ENCODE data around the gene PALM.

Gene PALM

GRCh38 chr19:708154-709143 lies at the start of gene PALM:
Gene PALM (plus strand): TSS chr19:708935. CDS start chr19:709147, 212 bp downstream.
- CTCF ChIA-PET = interaction anchor here (0.6 to 1.3 kb wide), 4 partner anchors 8 to 124 kb away, joined by 3 to 5 read pairs (median 3); no protein-coding TSS in a partner anchor

GRCh38 chr19:660793-661426 lies 47.8 kb upstream of the PALM start:
- POLR2A ChIA-PET (ENCODE audit: low non-redundant PET) = no interaction called here

More at GRCh38 chr19:708154-709143, at the start of gene PALM:
- no peak for DNase-seq (ENCODE audit: low spot score)
- TF ChIP-seq CTCF (conservative IDR thresholded peaks at IDR 0.05; ENCODE audit: low read depth) = peak; percentile 26; the same call in 1 of the 2 replicates
- H3K27ac ChIP-seq = peak within 1 kb of the TSS; percentile 73
- POLR2A ChIA-PET (ENCODE audit: low non-redundant PET) = no interaction called here

GRCh38 chr19:661427-662196 lies 47.1 kb upstream of the PALM start:
- peak; percentile 31 for DNase-seq (ENCODE audit: low spot score)

More at GRCh38 chr19:660793-661426, 47.8 kb upstream of the PALM start:
- DNase-seq (ENCODE audit: low spot score) = no peak
- CTCF ChIA-PET = interaction anchor here (0.6 to 0.9 kb wide), 2 partner anchors 29 to 77 kb away, joined by 3 to 4 read pairs; no protein-coding TSS in a partner anchor
- H3K27ac ChIP-seq = peak overlapping the region; percentile 99
- no peak for TF ChIP-seq CTCF (conservative IDR thresholded peaks at IDR 0.05; ENCODE audit: low read depth)

GRCh38 chr19:662207-662961 lies 46.4 kb upstream of the PALM start:
- no peak for TF ChIP-seq CTCF (conservative IDR thresholded peaks at IDR 0.05; ENCODE audit: low read depth)
- POLR2A ChIA-PET (ENCODE audit: low non-redundant PET) = no interaction called here
- peak overlapping the region; percentile 99 for H3K27ac ChIP-seq
- CTCF ChIA-PET = interaction anchor here (1.7 kb wide), 1 partner anchor 72 kb away, joined by 7 read pairs; no protein-coding TSS in a partner anchor
- DNase-seq (ENCODE audit: low spot score) = peak; percentile 45

More at GRCh38 chr19:661427-662196, 47.1 kb upstream of the PALM start:
- peak overlapping the region; percentile 99 for H3K27ac ChIP-seq
- ChIA-PET POLR2A (ENCODE audit: low non-redundant PET) (no interaction called here), CTCF (interaction anchor here (0.6 kb wide), 1 partner anchor 30 kb away, joined by 4 read pairs; no protein-coding TSS in a partner anchor)
- TF ChIP-seq CTCF (conservative IDR thresholded peaks at IDR 0.05; ENCODE audit: low read depth) = no peak

- POLR2A ChIA-PET (ENCODE audit: low non-redundant PET) = interaction anchor here (1.4 kb wide), 1 partner anchor 15 kb away, joined by 3 read pairs; no protein-coding TSS in a partner anchor
These were observed 45.6 kb upstream of the PALM start, which contains the start of gene RNF126 for GRCh38 chr19:662962-663681. Gene RNF126 (minus strand): TSS chr19:663214. CDS start chr19:663121, 93 bp downstream.

More at GRCh38 chr19:662962-663681, 45.6 kb upstream of the PALM start, which contains the start of gene RNF126:
- DNase-seq (ENCODE audit: low spot score) = peak; percentile 81
- TF ChIP-seq CTCF (conservative IDR thresholded peaks at IDR 0.05; ENCODE audit: low read depth) = no peak
- CTCF ChIA-PET = interaction anchor here (0.8 to 1.7 kb wide), 2 partner anchors 14 to 71 kb away, joined by 3 to 7 read pairs; no protein-coding TSS in a partner anchor
- H3K27ac ChIP-seq = peak within 1 kb of the TSS; percentile 99

Data from RWPE1 (cell line).